Natural killer cell (primary cell): ENCODE measurements around the gene FAM89B. TPM values are rescaled to one million over a fixed set of nuclear protein-coding genes. Genes with fewer than 3 reads are reported as not detected.

Experiments used
- ATAC-seq, 3 donors: fragments of 150-1000 bp in 2 of 3; fragments of 200-7000 bp in 1 of 3; cut with Tn5 transposase; 1 replicate in 1 of 3; 2 replicates in 2 of 3; pipeline ENCODE4 v1.10.0; 2021; ENCODE audit warnings: mild to moderate bottlenecking in 2 of 3, moderate library complexity in 2 of 3
- DNase-seq, 2 donors: peaks; one replicate each; pipeline versions ENCODE4 v3.0.0 to v3.0.0-alpha.2; 2013 to 2021; ENCODE audit warnings: mixed read lengths in 1 of 2
- H3K27ac ChIP-seq: one replicate; pipeline ENCODE4 v1.5.1; 2013; ENCODE audit warnings: mild to moderate bottlenecking, low read length
- H3K27me3 ChIP-seq: one replicate; pipeline ENCODE4 v1.6.1; 2013; ENCODE audit warnings: low read length; ENCODE audit not compliant: control insufficient read depth, insufficient read depth
- H3K36me3 ChIP-seq: one replicate; pipeline ENCODE4 v1.6.1; 2013; ENCODE audit warnings: low read length; ENCODE audit not compliant: control insufficient read depth, insufficient read depth
- H3K4me1 ChIP-seq: one replicate; pipeline ENCODE4 v1.6.1; 2013; ENCODE audit warnings: low read length; ENCODE audit not compliant: control insufficient read depth, insufficient read depth
- H3K4me3 ChIP-seq: one replicate; pipeline ENCODE4 v1.5.1; 2013; ENCODE audit warnings: low read length
- H3K9me3 ChIP-seq: one replicate; pipeline ENCODE4 v1.6.1; 2013; ENCODE audit warnings: low read length; ENCODE audit not compliant: control insufficient read depth, insufficient read depth
- H3K27ac Mint-ChIP-seq, 2 donors: one replicate each; pipeline ENCODE4 v1.8.0; 2022; ENCODE audit warnings: mild to moderate bottlenecking in 2 of 2, mixed read lengths in 2 of 2, moderate library complexity in 1 of 2
- H3K27me3 Mint-ChIP-seq, 2 donors: one replicate each; pipeline ENCODE4 v1.8.0; 2022; ENCODE audit warnings: low read depth in 2 of 2, mixed read lengths in 2 of 2
- H3K36me3 Mint-ChIP-seq: one replicate; pipeline ENCODE4 v1.8.0; 2022; ENCODE audit warnings: mixed read lengths
- H3K4me1 Mint-ChIP-seq, 2 donors: one replicate each; pipeline ENCODE4 v1.8.0; 2022; ENCODE audit warnings: mixed read lengths in 2 of 2
- H3K4me3 Mint-ChIP-seq: one replicate; pipeline ENCODE4 v1.8.0; 2022; ENCODE audit warnings: mild to moderate bottlenecking, moderate library complexity, mixed read lengths
- H3K9me3 Mint-ChIP-seq, 2 donors: one replicate each; pipeline ENCODE4 v1.8.0; 2022; ENCODE audit warnings: mixed read lengths in 2 of 2
- CTCF ChIP-seq: fragments of 200-600 bp; IDR thresholded peaks from one replicate; pipeline ENCODE4 v1.8.0; 2022; ENCODE audit warnings: antibody characterized with exemption
- WGBS: methylation state at CpG from one replicate; pipeline ENCODE4 v1.1.7; 2013; ENCODE audit warnings: missing lambda C conversion rate; ENCODE audit not compliant: insufficient coverage; 5-methylcytosine and 5-hydroxymethylcytosine counted together
- intact Hi-C: fragments of 100-400 bp; cut with micrococcal nuclease; formaldehyde crosslinking; loops from one replicate; pipeline ENCODE4 v1.14.2; 2022
- total RNA-seq, 4 donors: library from RNA; stranded (reverse); fragments of 120-200 nt in 1 of 4; gene quantifications; one replicate each; pipeline versions ENCODE4 v1.2.3 to v1.2.4, GENCODE V29; 2013 to 2022

FAM89B gene
- total RNA-seq, 3 donors from 2014 or later (not counting 1 experiment from before 2014, with no cell fraction given) = 41.4 to 52.4 (median 44.6) TPM

GRCh38 chr11:65546217-65546958 lies 25.9 kb upstream of the FAM89B start:
- H3K36me3 Mint-ChIP-seq = no peaks in the 10 kb centered on the region
- peak overlapping the region; percentile 77 to 87 for H3K27ac Mint-ChIP-seq
- Histone ChIP-seq H3K9me3 (no peaks in the 10 kb centered on the region), H3K27me3 (no peaks in the 10 kb centered on the region), H3K27ac (peak overlapping the region; percentile 71), H3K4me3 (peak overlapping the region; percentile 34), H3K36me3 (peaks cover 7% of the 10 kb centered on the region), H3K4me1 (peaks cover 36% of the 10 kb centered on the region)
- H3K4me3 Mint-ChIP-seq = peak overlapping the region; percentile 81
- H3K9me3 Mint-ChIP-seq = no peaks in the 10 kb centered on the region
- intact Hi-C loops = loop anchor here (1.0 to 10.0 kb wide), 2 partner anchors 24 to 438 kb away; partner anchors contain the start of gene ZNRD2
- ATAC-seq (peak; percentile 92 to 97 (median 95)), DNase-seq (peak; percentile 96 to 99)
- no peak for TF ChIP-seq CTCF
- under 1% methylated on average over 63 of the region's 64 CpGs for WGBS
- H3K4me1 Mint-ChIP-seq = peaks cover 23 to 51% of the 10 kb centered on the region in 2 donors
- H3K27me3 Mint-ChIP-seq = no peaks in the 10 kb centered on the region

- Mint-ChIP-seq H3K9me3 (no peaks in the 10 kb centered on the region), H3K4me3 (peak overlapping the region; percentile 47), H3K27me3 (no peaks in the 10 kb centered on the region), H3K4me1 (peaks cover 31 to 60% of the 10 kb centered on the region in 2 donors), H3K36me3 (no peaks in the 10 kb centered on the region), H3K27ac (peak overlapping the region in 1 of 2 donors; percentile 87)
- peaks cover 13% of the 10 kb centered on the region for H3K36me3 ChIP-seq
- TF ChIP-seq CTCF = no peak
- H3K4me3 ChIP-seq = no peak overlapping the region
- H3K9me3 ChIP-seq = no peaks in the 10 kb centered on the region
- H3K27ac ChIP-seq = peak overlapping the region; percentile 12
- intact Hi-C loops = loop anchor here (10.0 kb wide), 1 partner anchor 437 kb away; no protein-coding TSS in a partner anchor
- DNase-seq (peak in 1 of 2 donors; percentile 76), ATAC-seq (no peak)
- H3K4me1 ChIP-seq = peaks cover 42% of the 10 kb centered on the region
- WGBS = 74% methylated on average over 52 of the region's 52 CpGs
- no peaks in the 10 kb centered on the region for H3K27me3 ChIP-seq
These were observed 24.8 kb upstream of the FAM89B start for GRCh38 chr11:65547446-65548125.

GRCh38 chr11:65548395-65548794 lies 23.9 kb upstream of the FAM89B start:
- no peaks in the 10 kb centered on the region for H3K27me3 Mint-ChIP-seq
- DNase-seq (no peak), ATAC-seq (no peak)
- H3K4me3 ChIP-seq = no peak overlapping the region
- no peaks in the 10 kb centered on the region for H3K9me3 Mint-ChIP-seq
- intact Hi-C loops = loop anchor here (10.0 kb wide), 1 partner anchor 436 kb away; no protein-coding TSS in a partner anchor
- no peaks in the 10 kb centered on the region for H3K36me3 Mint-ChIP-seq
- H3K36me3 ChIP-seq = peaks cover 10% of the 10 kb centered on the region
- H3K27ac Mint-ChIP-seq = peak overlapping the region in 1 of 2 donors; percentile 65
- TF ChIP-seq CTCF = no peak
- no peaks in the 10 kb centered on the region for H3K9me3 ChIP-seq
- H3K27ac ChIP-seq = no peak overlapping the region
- no peaks in the 10 kb centered on the region for H3K27me3 ChIP-seq
- H3K4me3 Mint-ChIP-seq = peak overlapping the region; percentile 47
- WGBS = 82% methylated on average over 3 of the region's 3 CpGs
- peaks cover 50% of the 10 kb centered on the region for H3K4me1 ChIP-seq
- peaks cover 33 to 65% of the 10 kb centered on the region in 2 donors for H3K4me1 Mint-ChIP-seq
